ENCODE results near the gene NRP1. TPM values are rescaled to one million over a fixed set of nuclear protein-coding genes. Genes with fewer than 3 reads are reported as not detected.

The NRP1 gene
- total RNA-seq, 4 donors from 2014 or later: 45.7 to 90.0 (median 57.7) TPM

DNA sequence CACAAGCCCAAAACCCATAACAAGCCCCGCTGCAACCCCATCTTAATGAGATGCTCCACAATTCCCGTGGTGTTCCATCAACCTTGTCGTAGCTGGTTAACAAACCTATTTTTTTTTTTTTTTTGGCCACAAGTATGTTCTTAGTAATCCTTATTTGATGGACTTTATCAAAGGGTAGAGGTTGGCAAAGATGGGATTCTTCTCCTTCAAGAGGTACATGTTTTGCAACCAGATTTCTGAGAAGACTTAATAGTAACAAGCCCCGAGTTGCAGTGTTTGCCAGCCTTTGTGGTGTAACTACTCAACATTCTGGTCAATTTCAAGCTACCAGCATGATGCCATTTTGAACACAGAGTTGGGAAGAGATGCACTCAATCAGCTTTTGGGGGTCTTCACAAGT is 181.7 kb downstream of the NRP1 start:
- TF ChIP-seq EP300 (IDR thresholded peaks at IDR 0.05) (no peak), POLR2A (IDR thresholded peaks at IDR 0.05) (no peak), CTCF (IDR thresholded peaks at IDR 0.05) (no peak)
- no peak for DNase-seq (ENCODE audit: low spot score in 2 of 2)
- Histone ChIP-seq H3K4me3 (no peak overlapping the region), H3K27me3 (no peaks in the 10 kb centered on the region), H3K4me1 (no peaks in the 10 kb centered on the region), H3K36me3 (no peaks in the 10 kb centered on the region), H3K27ac (no peak overlapping the region), H3K9me3 (no peaks in the 10 kb centered on the region)
- 94 to 95% methylated on average over 4 of the region's 4 CpGs for WGBS, 2 donors

DNA sequence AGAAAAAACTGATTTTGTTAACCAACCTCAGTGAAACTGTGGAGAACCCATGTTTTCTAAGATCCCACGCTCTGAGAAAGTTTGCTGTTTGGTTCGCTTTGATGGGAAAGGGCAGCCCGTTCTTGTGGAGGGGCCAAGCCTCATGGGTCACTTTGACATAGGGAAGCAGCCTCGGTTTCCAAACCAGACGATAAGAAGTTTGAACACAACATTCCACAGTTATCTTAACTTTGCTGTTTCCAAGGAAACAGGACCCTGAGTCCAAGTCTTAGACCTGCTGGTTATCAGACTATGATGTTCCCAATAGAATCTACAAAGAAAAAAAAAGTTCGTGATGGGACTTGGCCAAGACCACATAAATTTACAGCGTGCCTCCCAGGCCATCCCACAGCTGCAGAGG is 182.3 kb downstream of the NRP1 start:
- no peaks in the 10 kb centered on the region for H3K9me3 ChIP-seq
- no peak overlapping the region for H3K27ac ChIP-seq
- 79 to 82% methylated on average over 7 of the region's 7 CpGs for WGBS, 2 donors
- H3K4me3 ChIP-seq: no peak overlapping the region
- no peaks in the 10 kb centered on the region for H3K36me3 ChIP-seq
- no peak for DNase-seq (ENCODE audit: low spot score in 2 of 2)
- TF ChIP-seq POLR2A (IDR thresholded peaks at IDR 0.05) (no peak), EP300 (IDR thresholded peaks at IDR 0.05) (no peak), CTCF (IDR thresholded peaks at IDR 0.05) (no peak)
- no peaks in the 10 kb centered on the region for H3K4me1 ChIP-seq
- H3K27me3 ChIP-seq: no peaks in the 10 kb centered on the region

DNA sequence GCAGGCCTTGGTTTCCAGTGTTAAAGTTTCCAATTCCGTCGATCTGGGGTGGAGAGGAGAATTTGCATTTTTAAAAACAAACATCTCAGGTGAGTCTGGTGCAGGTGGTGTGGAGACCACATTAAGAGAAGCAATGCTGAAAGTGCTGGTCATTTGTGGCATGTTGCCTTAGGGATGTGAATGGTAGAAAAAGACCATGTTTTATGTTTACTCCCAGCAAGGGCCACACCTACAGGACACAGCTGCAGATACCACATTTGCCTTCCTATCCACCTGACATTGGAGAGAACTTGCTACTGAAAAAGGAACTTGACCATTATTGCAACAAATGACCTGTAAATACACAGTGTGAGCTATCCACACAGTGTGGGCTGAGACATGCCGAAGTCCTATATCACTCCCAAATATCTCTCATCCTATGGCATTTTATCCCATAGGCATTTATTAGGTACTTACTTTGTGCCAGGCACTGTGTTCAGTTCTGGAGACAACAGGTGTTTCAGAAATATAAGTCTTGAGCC is 183.1 kb downstream of the NRP1 start:
- Histone ChIP-seq H3K9me3 (no peaks in the 10 kb centered on the region), H3K27ac (no peak overlapping the region), H3K36me3 (no peaks in the 10 kb centered on the region), H3K4me3 (no peak overlapping the region), H3K27me3 (no peaks in the 10 kb centered on the region), H3K4me1 (no peaks in the 10 kb centered on the region)
- DNase-seq (ENCODE audit: low spot score in 2 of 2): no peak
- no peak for TF ChIP-seq POLR2A (IDR thresholded peaks at IDR 0.05)
- TF ChIP-seq CTCF (IDR thresholded peaks at IDR 0.05): no peak
- TF ChIP-seq EP300 (IDR thresholded peaks at IDR 0.05): no peak
- WGBS, 2 donors: 93 to 99% methylated on average over 3 of the region's 3 CpGs

DNA sequence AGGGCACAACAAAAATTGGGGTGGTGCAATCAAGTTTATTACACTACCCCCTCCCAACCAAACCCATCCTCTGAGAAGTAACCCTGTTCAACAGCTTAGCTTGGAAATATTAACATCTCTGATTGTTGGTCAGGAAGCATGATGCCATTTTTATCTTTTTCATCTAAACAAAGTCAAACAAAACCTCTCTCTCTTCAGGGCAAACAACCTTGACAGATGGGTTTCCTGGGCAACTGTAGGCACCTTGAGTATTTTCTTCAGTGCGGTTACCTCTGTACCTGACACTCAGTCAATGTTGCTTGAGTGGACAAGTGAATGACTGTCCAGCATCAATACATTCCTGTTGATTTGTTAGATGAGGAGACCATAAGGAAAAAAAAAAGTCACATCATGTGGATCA is 183.6 kb downstream of the NRP1 start:
- 100% methylated on average over 1 of the region's 1 CpG for WGBS, 2 donors
- Histone ChIP-seq H3K27me3 (no peaks in the 10 kb centered on the region), H3K27ac (no peak overlapping the region), H3K4me1 (no peaks in the 10 kb centered on the region), H3K36me3 (no peaks in the 10 kb centered on the region), H3K4me3 (no peak overlapping the region), H3K9me3 (no peaks in the 10 kb centered on the region)
- no peak for TF ChIP-seq POLR2A (IDR thresholded peaks at IDR 0.05)
- TF ChIP-seq CTCF (IDR thresholded peaks at IDR 0.05): no peak
- no peak for TF ChIP-seq EP300 (IDR thresholded peaks at IDR 0.05)
- DNase-seq (ENCODE audit: low spot score in 2 of 2): no peak

- Histone ChIP-seq H3K27ac (no peak overlapping the region), H3K4me1 (no peaks in the 10 kb centered on the region), H3K36me3 (no peaks in the 10 kb centered on the region), H3K4me3 (no peak overlapping the region), H3K27me3 (no peaks in the 10 kb centered on the region), H3K9me3 (no peaks in the 10 kb centered on the region)
- no peak for DNase-seq (ENCODE audit: low spot score in 2 of 2)
- TF ChIP-seq POLR2A (IDR thresholded peaks at IDR 0.05) (no peak), CTCF (IDR thresholded peaks at IDR 0.05) (no peak), EP300 (IDR thresholded peaks at IDR 0.05) (no peak)
- whole genome bisulfite sequencing, 2 donors: 24 to 30% methylated on average over 2 of the region's 2 CpGs
These were observed 184.3 kb downstream of the NRP1 start for GRCh38 chr10:33150146-33150545.
